ENCODE data around the gene TRAF3IP3.

Gene TRAF3IP3

GRCh38 chr1:209802117-209802779 is 46.4 kb downstream of the TRAF3IP3 start:
- DNase-seq: no peak

GRCh38 chr1:209802780-209803152 is 46.9 kb downstream of the TRAF3IP3 start:
- DNase-seq: no peak

- no peak for DNase-seq
Measured at GRCh38 chr1:209803568-209803967, 47.7 kb downstream of the TRAF3IP3 start.

- no peak for DNase-seq
Measured at GRCh38 chr1:209805341-209805781, 49.5 kb downstream of the TRAF3IP3 start.

GRCh38 chr1:209805875-209806760 is 50.3 kb downstream of the TRAF3IP3 start, which contains the start of gene IRF6:
IRF6 (minus strand) TSS chr1:209806142; CDS start chr1:209801413, 4,729 bp downstream.
- DNase-seq: peak; percentile 70 to 81

- DNase-seq: no peak
Measured at GRCh38 chr1:209807509-209807908, 51.7 kb downstream of the TRAF3IP3 start.

- DNase-seq: no peak
Measured at GRCh38 chr1:209808059-209808581, 52.3 kb downstream of the TRAF3IP3 start.

GRCh38 chr1:209809611-209810010 is 53.8 kb downstream of the TRAF3IP3 start:
- DNase-seq: no peak

GRCh38 chr1:209810783-209811182 is 54.9 kb downstream of the TRAF3IP3 start:
- DNase-seq: no peak

- DNase-seq: no peak
Measured at GRCh38 chr1:209813902-209814301, 58.0 kb downstream of the TRAF3IP3 start.

GRCh38 chr1:209815490-209815889 is 59.6 kb downstream of the TRAF3IP3 start:
- peak in 1 of 2 donors; percentile 5 for DNase-seq

GRCh38 chr1:209815931-209816341 is 60.1 kb downstream of the TRAF3IP3 start:
- no peak for DNase-seq

GRCh38 chr1:209816923-209817322 is 61.1 kb downstream of the TRAF3IP3 start:
- DNase-seq: no peak

GRCh38 chr1:209817691-209818090 is 61.8 kb downstream of the TRAF3IP3 start:
- no peak for DNase-seq

- no peak for DNase-seq
Measured at GRCh38 chr1:209819058-209819457, 63.2 kb downstream of the TRAF3IP3 start.

GRCh38 chr1:209820986-209821385 is 65.1 kb downstream of the TRAF3IP3 start:
- no peak for DNase-seq

GRCh38 chr1:209822706-209823105 is 66.9 kb downstream of the TRAF3IP3 start:
- no peak for DNase-seq

GRCh38 chr1:209823143-209824041 is 67.5 kb downstream of the TRAF3IP3 start:
- DNase-seq: peak; percentile 30 to 68

GRCh38 chr1:209825591-209826434 is 70.0 kb downstream of the TRAF3IP3 start:
- no peak for DNase-seq

- DNase-seq: peak; percentile 94 to 95
Measured at GRCh38 chr1:209827384-209828262, 71.8 kb downstream of the TRAF3IP3 start, which contains the start of gene UTP25. UTP25 (plus strand) TSS chr1:209827972; CDS start chr1:209828064, 92 bp downstream.
